ENCODE data around the gene FAM117A.

The FAM117A gene

DNA sequence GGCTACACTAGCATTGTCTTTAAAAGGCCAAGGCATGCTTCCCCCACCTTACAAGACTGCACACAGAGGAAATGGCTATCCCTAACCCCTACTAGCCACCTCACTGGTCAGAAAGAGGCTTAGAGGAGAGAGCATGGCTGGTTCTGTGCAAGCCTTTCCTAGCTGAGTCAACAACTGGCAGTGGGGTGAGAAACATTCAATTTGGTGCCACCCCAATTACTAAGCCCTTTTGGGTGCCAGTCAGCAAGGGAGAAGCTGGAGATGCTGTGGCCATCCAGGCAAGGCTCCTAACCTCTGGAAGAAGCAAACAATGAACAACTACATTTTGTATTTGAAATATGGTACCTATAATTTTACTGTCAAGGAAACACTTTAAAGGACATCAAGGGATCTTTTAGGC, 19.9 kb upstream of the FAM117A start:
- Histone ChIP-seq H3K4me1 (ENCODE audit: insufficient read depth, low read length) (peaks cover 9% of the 10 kb centered on the region), H3K27me3 (ENCODE audit: insufficient read depth, low read length, poor library complexity) (no peaks in the 10 kb centered on the region), H3K79me2 (ENCODE audit: insufficient read depth, low read length) (peaks cover 3% of the 10 kb centered on the region), H3K27ac (ENCODE audit: low read length) (no peak overlapping the region), H3K4me2 (ENCODE audit: insufficient read depth, low read length) (no peak overlapping the region), H4K20me1 (ENCODE audit: insufficient read depth, low read length) (no peaks in the 10 kb centered on the region), H2AFZ (ENCODE audit: low read depth, low read length) (no peak overlapping the region), H3K9ac (ENCODE audit: low read depth, low read length) (no peak overlapping the region), H3K9me3 (ENCODE audit: insufficient read depth, low read length, severe bottlenecking) (no peaks in the 10 kb centered on the region), H3K4me3 (ENCODE audit: low read depth in 1 of 2, low read length in 2 of 2) (no peak overlapping the region), H3K36me3 (ENCODE audit: insufficient read depth, low read length) (no peaks in the 10 kb centered on the region)
- no peak for TF ChIP-seq EZH2 (IDR thresholded peaks at IDR 0.05; ENCODE audit: borderline replicate concordance, low read depth, low read length, severe bottlenecking)
- TF ChIP-seq, protein P1, sequence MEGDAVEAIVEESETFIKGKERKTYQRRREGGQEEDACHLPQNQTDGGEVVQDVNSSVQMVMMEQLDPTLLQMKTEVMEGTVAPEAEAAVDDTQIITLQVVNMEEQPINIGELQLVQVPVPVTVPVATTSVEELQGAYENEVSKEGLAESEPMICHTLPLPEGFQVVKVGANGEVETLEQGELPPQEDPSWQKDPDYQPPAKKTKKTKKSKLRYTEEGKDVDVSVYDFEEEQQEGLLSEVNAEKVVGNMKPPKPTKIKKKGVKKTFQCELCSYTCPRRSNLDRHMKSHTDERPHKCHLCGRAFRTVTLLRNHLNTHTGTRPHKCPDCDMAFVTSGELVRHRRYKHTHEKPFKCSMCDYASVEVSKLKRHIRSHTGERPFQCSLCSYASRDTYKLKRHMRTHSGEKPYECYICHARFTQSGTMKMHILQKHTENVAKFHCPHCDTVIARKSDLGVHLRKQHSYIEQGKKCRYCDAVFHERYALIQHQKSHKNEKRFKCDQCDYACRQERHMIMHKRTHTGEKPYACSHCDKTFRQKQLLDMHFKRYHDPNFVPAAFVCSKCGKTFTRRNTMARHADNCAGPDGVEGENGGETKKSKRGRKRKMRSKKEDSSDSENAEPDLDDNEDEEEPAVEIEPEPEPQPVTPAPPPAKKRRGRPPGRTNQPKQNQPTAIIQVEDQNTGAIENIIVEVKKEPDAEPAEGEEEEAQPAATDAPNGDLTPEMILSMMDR (IDR thresholded peaks at IDR 0.05; ENCODE audit: borderline replicate concordance, extremely low read depth, low read length, poor library complexity, severe bottlenecking), result no peak
- no peak for DNase-seq
- ATAC-seq (ENCODE audit: insufficient read depth, low read depth), result no peak

DNA sequence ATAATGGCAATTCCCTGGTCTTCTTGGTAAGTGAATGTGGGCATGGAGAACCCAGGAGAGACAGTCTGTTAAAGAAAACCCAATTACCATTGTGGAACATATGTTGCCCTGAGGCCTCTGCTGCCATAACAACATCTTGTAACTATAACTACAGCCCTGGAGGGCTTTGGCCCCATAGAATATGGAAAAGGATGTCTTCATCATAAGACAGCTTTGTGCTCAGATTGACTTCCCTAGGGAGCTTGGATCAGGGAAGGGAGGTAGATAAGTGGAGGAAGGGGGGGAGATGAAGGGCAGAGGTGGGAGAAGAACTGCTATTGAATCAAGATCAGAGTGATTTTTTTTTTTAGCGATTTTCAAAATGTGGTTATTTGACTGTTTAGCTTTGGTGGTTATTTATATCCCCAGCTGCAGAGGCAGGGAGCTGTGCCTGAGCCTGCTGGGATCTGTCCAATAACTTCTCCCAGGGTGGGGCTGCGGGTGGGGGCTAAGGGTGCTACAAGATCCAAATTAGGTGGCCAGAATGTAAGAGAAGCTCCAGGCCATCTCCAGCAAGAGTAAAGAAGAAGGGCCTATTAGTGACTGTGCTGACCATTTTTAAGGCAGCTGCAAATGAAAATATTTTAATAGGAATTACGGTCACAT, 19.3 kb upstream of the FAM117A start:
- no peaks in the 10 kb centered on the region for H3K36me3 ChIP-seq (ENCODE audit: insufficient read depth, low read length)
- H3K27ac ChIP-seq (ENCODE audit: low read length), result no peak overlapping the region
- no peak for TF ChIP-seq EZH2 (IDR thresholded peaks at IDR 0.05; ENCODE audit: borderline replicate concordance, low read depth, low read length, severe bottlenecking)
- TF ChIP-seq, protein P1 (IDR thresholded peaks at IDR 0.05; ENCODE audit: borderline replicate concordance, extremely low read depth, low read length, poor library complexity, severe bottlenecking), result no peak
- H3K79me2 ChIP-seq (ENCODE audit: insufficient read depth, low read length), result no peaks in the 10 kb centered on the region
- no peak overlapping the region for H3K4me2 ChIP-seq (ENCODE audit: insufficient read depth, low read length)
- H4K20me1 ChIP-seq (ENCODE audit: insufficient read depth, low read length), result no peaks in the 10 kb centered on the region
- peaks cover 9% of the 10 kb centered on the region for H3K4me1 ChIP-seq (ENCODE audit: insufficient read depth, low read length)
- DNase-seq (no peak), ATAC-seq (ENCODE audit: insufficient read depth, low read depth) (no peak)
- H3K27me3 ChIP-seq (ENCODE audit: insufficient read depth, low read length, poor library complexity), result no peaks in the 10 kb centered on the region
- H2AFZ ChIP-seq (ENCODE audit: low read depth, low read length), result no peak overlapping the region
- H3K9me3 ChIP-seq (ENCODE audit: insufficient read depth, low read length, severe bottlenecking), result no peaks in the 10 kb centered on the region
- no peak overlapping the region for H3K4me3 ChIP-seq (ENCODE audit: low read depth in 1 of 2, low read length in 2 of 2)
- no peak overlapping the region for H3K9ac ChIP-seq (ENCODE audit: low read depth, low read length)

DNA sequence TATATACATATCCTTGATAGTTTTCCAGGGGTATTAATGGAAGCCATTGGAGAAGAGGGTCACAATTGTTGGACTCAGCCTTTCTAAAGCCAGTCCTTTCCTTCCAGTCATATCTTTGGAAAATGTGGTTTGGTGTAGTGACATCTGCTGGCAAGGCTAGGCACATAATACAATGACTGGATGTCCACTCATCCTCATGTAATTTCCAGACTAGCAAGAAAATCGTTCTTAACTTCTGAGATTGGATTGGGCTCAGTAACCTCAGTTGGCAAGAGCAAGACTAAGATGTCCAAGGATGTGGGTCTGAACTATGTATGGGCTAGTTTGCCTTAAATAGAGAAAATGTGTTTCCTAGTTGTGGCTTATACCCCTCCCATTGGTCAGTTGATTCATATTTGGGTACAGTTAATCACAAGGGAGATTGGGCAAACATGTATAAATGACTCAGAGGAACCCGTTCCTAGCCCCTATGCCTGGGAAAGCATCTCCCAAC, 15.9 kb upstream of the FAM117A start:
- no peak overlapping the region for H3K4me3 ChIP-seq (ENCODE audit: low read depth in 1 of 2, low read length in 2 of 2)
- peaks cover 3% of the 10 kb centered on the region for H3K27me3 ChIP-seq (ENCODE audit: insufficient read depth, low read length, poor library complexity)
- no peaks in the 10 kb centered on the region for H3K4me1 ChIP-seq (ENCODE audit: insufficient read depth, low read length)
- TF ChIP-seq, protein P1 (IDR thresholded peaks at IDR 0.05; ENCODE audit: borderline replicate concordance, extremely low read depth, low read length, poor library complexity, severe bottlenecking), result peak; percentile 68
- no peak for TF ChIP-seq EZH2 (IDR thresholded peaks at IDR 0.05; ENCODE audit: borderline replicate concordance, low read depth, low read length, severe bottlenecking)
- no peak overlapping the region for H3K9ac ChIP-seq (ENCODE audit: low read depth, low read length)
- no peaks in the 10 kb centered on the region for H3K9me3 ChIP-seq (ENCODE audit: insufficient read depth, low read length, severe bottlenecking)
- no peak overlapping the region for H3K4me2 ChIP-seq (ENCODE audit: insufficient read depth, low read length)
- DNase-seq (peak; percentile 27), ATAC-seq (ENCODE audit: insufficient read depth, low read depth) (peak; percentile 65; the same call in 2 of the 3 replicates)
- H2AFZ ChIP-seq (ENCODE audit: low read depth, low read length), result no peak overlapping the region
- no peaks in the 10 kb centered on the region for H3K79me2 ChIP-seq (ENCODE audit: insufficient read depth, low read length)
- H3K36me3 ChIP-seq (ENCODE audit: insufficient read depth, low read length), result no peaks in the 10 kb centered on the region
- H3K27ac ChIP-seq (ENCODE audit: low read length), result no peak overlapping the region
- no peaks in the 10 kb centered on the region for H4K20me1 ChIP-seq (ENCODE audit: insufficient read depth, low read length)
